WTC11 (cell line): Measurements from ENCODE around the gene MYG1.

Experiments
- CTCF ChIP-seq: fragments of 200-600 bp; IDR thresholded peaks from 2 replicates; pipeline ENCODE4 v1.8.0; 2022; ENCODE audit warnings: antibody characterized with exemption
- TF ChIP-seq, protein P1 (sequence below): sonication (generic); formaldehyde crosslinking; IDR thresholded peaks from 2 replicates; pipeline ENCODE4 v1.8.0; 2023; ENCODE audit warnings: missing genetic modification reagents

GRCh38 chr12:53279283-53279869 lies 20.1 kb upstream of the MYG1 start:
- no peak for TF ChIP-seq CTCF
- TF ChIP-seq, protein P1, sequence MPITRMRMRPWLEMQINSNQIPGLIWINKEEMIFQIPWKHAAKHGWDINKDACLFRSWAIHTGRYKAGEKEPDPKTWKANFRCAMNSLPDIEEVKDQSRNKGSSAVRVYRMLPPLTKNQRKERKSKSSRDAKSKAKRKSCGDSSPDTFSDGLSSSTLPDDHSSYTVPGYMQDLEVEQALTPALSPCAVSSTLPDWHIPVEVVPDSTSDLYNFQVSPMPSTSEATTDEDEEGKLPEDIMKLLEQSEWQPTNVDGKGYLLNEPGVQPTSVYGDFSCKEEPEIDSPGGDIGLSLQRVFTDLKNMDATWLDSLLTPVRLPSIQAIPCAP (CRISPR knock-in tag), result no peak
